ENCODE results near the gene HMGCR.
"Not testable (repeated sequence)": the region's sequence is repeated elsewhere in the genome, so short reads cannot be mapped to it uniquely, and the experiment has no call there.

The HMGCR gene

GRCh38 chr5:75334413-75334812 lies 2.6 kb upstream of the HMGCR start:
- not testable (repeated sequence) for H3K4me3 Mint-ChIP-seq, DNase-seq, H3K9me3 Mint-ChIP-seq, ATAC-seq, H3K27ac Mint-ChIP-seq
- Mint-ChIP-seq H3K27me3 (peaks cover 13% of the 10 kb centered on the region), H3K4me1 (peaks cover 16% of the 10 kb centered on the region)

DNA sequence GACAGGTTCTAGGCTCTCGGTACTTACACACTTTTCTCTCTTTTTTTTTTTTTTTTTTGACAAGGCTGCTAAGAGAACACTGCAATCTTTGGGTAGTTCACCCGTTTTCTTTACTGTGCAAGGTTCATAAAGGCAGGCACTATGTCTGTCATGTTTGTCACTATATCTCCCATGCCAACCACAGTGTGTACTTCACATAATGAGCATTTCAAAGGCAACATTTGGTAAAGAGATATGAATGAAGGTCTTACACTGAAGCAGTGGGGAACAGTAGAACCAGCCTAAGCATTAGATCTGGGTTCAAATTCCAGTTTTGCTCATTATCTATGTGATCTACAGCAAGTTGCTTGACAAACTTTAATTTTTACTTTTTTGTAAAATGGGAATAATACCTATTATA lies 1.5 kb upstream of the HMGCR start:
- Mint-ChIP-seq H3K4me3 (no peak overlapping the region), H3K27ac (no peak overlapping the region), H3K4me1 (peaks cover 26% of the 10 kb centered on the region), H3K27me3 (peaks cover 4% of the 10 kb centered on the region), H3K9me3 (no peaks in the 10 kb centered on the region)
- DNase-seq (no peak), ATAC-seq (no peak)

- DNase-seq (no peak), ATAC-seq (no peak)
- Mint-ChIP-seq H3K27me3 (no peaks in the 10 kb centered on the region), H3K4me1 (peaks cover 32% of the 10 kb centered on the region), H3K4me3 (no peak overlapping the region), H3K27ac (no peak overlapping the region), H3K9me3 (no peaks in the 10 kb centered on the region)
Observed at GRCh38 chr5:75335952-75336614, 937 bp upstream of the HMGCR start.

- Mint-ChIP-seq H3K4me3 (no peak overlapping the region), H3K27ac (peak overlapping the region in 1 of 2 donors; percentile 21), H3K9me3 (no peaks in the 10 kb centered on the region), H3K27me3 (no peaks in the 10 kb centered on the region), H3K4me1 (peaks cover 38% of the 10 kb centered on the region)
- ATAC-seq, result peak; percentile 16
- peak; percentile 50 to 52 for DNase-seq
Observed at GRCh38 chr5:75337366-75338021, 474 bp downstream of the HMGCR start.

DNA sequence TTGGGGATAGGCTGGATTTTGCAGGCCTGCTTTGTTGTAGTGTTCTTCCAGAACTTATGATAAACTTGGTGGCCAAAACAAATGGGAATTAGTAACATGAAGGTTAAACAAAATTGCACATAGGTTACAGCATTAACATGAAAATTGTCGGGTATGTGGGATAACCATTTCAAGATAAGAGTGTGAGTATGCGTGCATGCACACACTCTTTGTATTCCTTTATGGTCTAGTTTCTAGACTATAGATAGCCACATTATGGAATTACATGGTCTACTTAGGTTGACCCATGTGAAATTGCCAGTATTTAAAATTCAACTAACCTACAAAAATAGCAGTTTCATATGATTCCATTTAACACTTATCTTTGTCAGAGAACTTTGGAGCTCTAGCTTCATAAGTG lies 1.4 kb downstream of the HMGCR start:
- DNase-seq (no peak), ATAC-seq (no peak)
- Mint-ChIP-seq H3K27me3 (no peaks in the 10 kb centered on the region), H3K4me3 (no peak overlapping the region), H3K27ac (no peak overlapping the region), H3K9me3 (no peaks in the 10 kb centered on the region), H3K4me1 (peaks cover 38% of the 10 kb centered on the region)

- no peak overlapping the region for H3K4me3 Mint-ChIP-seq
- no peaks in the 10 kb centered on the region for H3K27me3 Mint-ChIP-seq
- H3K9me3 Mint-ChIP-seq, result no peaks in the 10 kb centered on the region
- ATAC-seq (no peak), DNase-seq (no peak)
- no peak overlapping the region for H3K27ac Mint-ChIP-seq
- peaks cover 38% of the 10 kb centered on the region for H3K4me1 Mint-ChIP-seq
Observed at GRCh38 chr5:75340714-75341478, 3.9 kb downstream of the HMGCR start.

GRCh38 chr5:75341934-75342333 lies 4.9 kb downstream of the HMGCR start:
- no peaks in the 10 kb centered on the region for H3K9me3 Mint-ChIP-seq
- H3K4me1 Mint-ChIP-seq, result peaks cover 38% of the 10 kb centered on the region
- DNase-seq, result no peak
- no peak overlapping the region for H3K4me3 Mint-ChIP-seq
- H3K27ac Mint-ChIP-seq, result no peak overlapping the region
- no peak for ATAC-seq
- H3K27me3 Mint-ChIP-seq, result no peaks in the 10 kb centered on the region

DNA sequence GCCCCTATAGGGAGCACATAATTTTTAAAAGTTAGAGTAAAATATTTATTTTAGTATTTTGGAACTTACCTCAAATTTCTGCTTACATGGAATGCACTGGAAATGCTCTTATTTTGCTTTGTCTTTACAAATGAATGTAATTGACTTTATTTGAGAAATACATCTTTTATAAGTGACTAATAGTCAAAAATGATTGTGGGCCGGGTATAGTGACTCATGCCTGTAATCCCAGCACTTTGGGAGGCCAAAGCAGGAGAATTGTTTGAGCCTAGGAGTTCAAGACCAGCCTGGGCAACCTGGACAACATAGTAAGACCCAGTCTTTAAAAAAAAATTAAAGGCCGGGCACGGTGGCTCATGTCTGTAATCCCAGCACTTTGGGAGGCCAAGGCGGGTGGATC lies 5.8 kb downstream of the HMGCR start:
- DNase-seq (no peak), ATAC-seq (no peak)
- H3K27ac Mint-ChIP-seq, result no peak overlapping the region
- no peaks in the 10 kb centered on the region for H3K9me3 Mint-ChIP-seq
- no peaks in the 10 kb centered on the region for H3K27me3 Mint-ChIP-seq
- peaks cover 35% of the 10 kb centered on the region for H3K4me1 Mint-ChIP-seq
- no peak overlapping the region for H3K4me3 Mint-ChIP-seq

DNA sequence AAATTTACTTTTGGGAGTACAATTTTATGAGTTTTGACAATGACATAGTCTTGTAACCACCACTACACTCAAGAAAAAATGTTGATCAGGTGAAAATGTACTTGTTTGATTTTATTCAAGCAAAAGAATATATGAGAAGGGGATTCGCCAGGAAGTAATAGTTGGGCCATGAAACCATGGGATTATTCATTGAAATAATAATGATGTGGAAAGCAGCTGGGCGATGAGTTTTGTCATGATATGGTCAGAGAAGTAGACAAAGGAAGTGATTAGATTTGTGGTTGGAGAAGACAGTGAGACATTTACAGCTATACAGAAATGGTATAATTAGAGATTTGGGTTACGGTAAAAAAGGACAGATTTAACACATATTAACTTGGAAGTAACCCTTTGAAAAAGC lies 11.2 kb downstream of the HMGCR start:
- Mint-ChIP-seq H3K4me1 (peaks cover 18% of the 10 kb centered on the region), H3K27ac (no peak overlapping the region), H3K27me3 (no peaks in the 10 kb centered on the region), H3K9me3 (no peaks in the 10 kb centered on the region), H3K4me3 (no peak overlapping the region)
- DNase-seq (no peak), ATAC-seq (no peak)

- no peak for DNase-seq
- H3K4me1 Mint-ChIP-seq, result peaks cover 18% of the 10 kb centered on the region
- H3K9me3 Mint-ChIP-seq, result no peaks in the 10 kb centered on the region
- no peak overlapping the region for H3K27ac Mint-ChIP-seq
- no peak for ATAC-seq
- no peak overlapping the region for H3K4me3 Mint-ChIP-seq
- no peaks in the 10 kb centered on the region for H3K27me3 Mint-ChIP-seq
Observed at GRCh38 chr5:75349663-75350062, 12.6 kb downstream of the HMGCR start.

DNA sequence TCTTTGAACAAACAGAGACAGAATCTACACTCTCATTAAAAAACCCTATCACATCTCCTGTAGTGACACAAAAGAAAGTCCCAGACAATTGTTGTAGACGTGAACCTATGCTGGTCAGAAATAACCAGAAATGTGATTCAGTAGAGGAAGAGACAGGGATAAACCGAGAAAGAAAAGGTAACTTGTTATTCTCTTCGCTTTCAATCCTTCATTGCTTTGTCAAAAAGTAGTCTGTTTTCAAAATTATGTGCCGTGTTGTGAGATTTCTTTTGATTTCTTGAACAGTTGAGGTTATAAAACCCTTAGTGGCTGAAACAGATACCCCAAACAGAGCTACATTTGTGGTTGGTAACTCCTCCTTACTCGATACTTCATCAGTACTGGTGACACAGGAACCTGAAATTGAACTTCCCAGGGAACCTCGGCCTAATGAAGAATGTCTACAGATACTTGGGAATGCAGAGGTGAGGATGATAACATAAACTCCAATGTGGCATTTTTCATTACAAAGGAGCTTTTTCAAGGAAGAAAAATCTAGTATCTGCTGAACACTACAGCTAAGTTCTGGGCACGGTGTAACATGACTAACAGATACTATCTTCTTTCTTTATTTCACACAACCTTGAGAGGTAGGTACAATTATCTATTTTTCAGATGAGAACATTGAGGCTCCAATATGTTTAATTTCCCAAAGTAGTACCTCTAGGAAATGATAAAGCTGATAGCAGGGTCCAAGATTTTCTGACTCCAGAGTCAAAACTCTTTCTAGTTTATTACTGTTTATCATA lies 14.3 kb downstream of the HMGCR start:
- peaks cover 18% of the 10 kb centered on the region for H3K4me1 Mint-ChIP-seq
- H3K9me3 Mint-ChIP-seq, result no peaks in the 10 kb centered on the region
- no peaks in the 10 kb centered on the region for H3K27me3 Mint-ChIP-seq
- peak; percentile 97 for ATAC-seq
- peak overlapping the region; percentile 28 to 38 for H3K27ac Mint-ChIP-seq
- DNase-seq, result peak; percentile 15 to 25
- H3K4me3 Mint-ChIP-seq, result peak overlapping the region in 1 of 2 donors; percentile 13

DNA sequence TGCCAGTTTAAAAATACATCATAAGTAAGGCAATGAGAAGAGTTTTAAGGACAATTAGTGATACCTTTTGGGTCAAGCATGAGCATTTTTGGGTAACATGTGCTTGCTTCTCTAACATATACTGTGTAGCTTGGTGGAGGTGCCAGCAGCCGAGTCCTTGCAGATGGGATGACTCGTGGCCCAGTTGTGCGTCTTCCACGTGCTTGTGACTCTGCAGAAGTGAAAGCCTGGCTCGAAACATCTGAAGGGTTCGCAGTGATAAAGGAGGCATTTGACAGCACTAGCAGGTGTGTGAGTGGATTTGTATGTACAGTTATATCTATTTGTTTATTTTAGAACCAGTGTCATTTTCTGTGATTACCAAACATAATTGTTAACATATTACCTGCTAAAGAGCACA lies 18.2 kb downstream of the HMGCR start:
- Mint-ChIP-seq H3K9me3 (no peaks in the 10 kb centered on the region), H3K27ac (no peak overlapping the region), H3K4me3 (no peak overlapping the region), H3K4me1 (peaks cover 20% of the 10 kb centered on the region), H3K27me3 (no peaks in the 10 kb centered on the region)
- ATAC-seq, result no peak
- no peak for DNase-seq

DNA sequence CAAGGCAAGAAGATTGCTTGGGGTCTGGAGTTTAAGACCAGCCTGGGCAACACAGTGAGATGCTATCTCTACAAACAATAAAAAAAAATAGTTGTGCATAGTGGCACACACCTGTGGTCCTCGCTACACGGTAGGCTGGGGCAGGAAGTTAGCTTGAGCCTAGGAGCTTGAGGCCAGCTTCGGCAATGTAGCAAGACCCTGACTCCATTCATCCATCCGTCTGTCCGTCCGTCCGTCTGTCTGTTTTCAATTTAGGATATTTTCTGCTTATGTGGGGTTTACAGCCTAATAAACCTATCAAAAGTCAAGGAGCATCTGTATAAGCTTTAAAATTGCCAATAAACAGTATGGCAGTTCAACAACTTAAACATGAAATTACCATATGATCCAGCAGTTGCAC lies 19.7 kb downstream of the HMGCR start:
- no peak for ATAC-seq
- DNase-seq, result no peak
- peaks cover 6% of the 10 kb centered on the region for H3K4me1 Mint-ChIP-seq
- H3K9me3 Mint-ChIP-seq, result no peaks in the 10 kb centered on the region
- H3K27me3 Mint-ChIP-seq, result no peaks in the 10 kb centered on the region
- H3K4me3 Mint-ChIP-seq, result no peak overlapping the region
- H3K27ac Mint-ChIP-seq, result no peak overlapping the region

- Mint-ChIP-seq H3K27ac (no peak overlapping the region), H3K4me3 (no peak overlapping the region), H3K27me3 (no peaks in the 10 kb centered on the region), H3K9me3 (no peaks in the 10 kb centered on the region), H3K4me1 (peaks cover 6% of the 10 kb centered on the region)
- DNase-seq, result no peak
- ATAC-seq, result no peak
Observed at GRCh38 chr5:75358117-75358516, 21.1 kb downstream of the HMGCR start.

GRCh38 chr5:75361310-75361709 lies 24.3 kb downstream of the HMGCR start:
- H3K9me3 Mint-ChIP-seq, result no peaks in the 10 kb centered on the region
- no peak for DNase-seq
- H3K27me3 Mint-ChIP-seq, result no peaks in the 10 kb centered on the region

More at GRCh38 chr5:75361310-75361709, 24.3 kb downstream of the HMGCR start:
- ATAC-seq, result no peak
- Mint-ChIP-seq H3K27ac (peak overlapping the region in 1 of 2 donors; percentile 74), H3K4me1 (peaks cover 6% of the 10 kb centered on the region), H3K4me3 (no peak overlapping the region)

Data from stimulated activated naive CD8-positive, alpha-beta T cell treated with anti-CD3 and anti-CD28 coated beads, Interleukin-15, amount 100 ng/mL, for 72 hours (primary cell).